Endothelial cell of umbilical vein (primary cell): ENCODE results near the gene CYP1A2. TPM values are rescaled to one million over a fixed set of nuclear protein-coding genes. Genes with fewer than 3 reads are reported as not detected.

Source experiments
- BruUV-seq: library from RNA; stranded (reverse); fragments of 400-500 nt; replicated peaks from 2 replicates; lab custom pipeline; 2021; lab: Mats Ljungman, UMichigan
- CTCF ChIA-PET: fragments of 300-600, 350-600 bp; sonication (Branson Sonifier 250); formaldehyde crosslinking; loops from one replicate; lab custom pipeline; 2021; ENCODE audit warnings: antibody characterized with exemption, inconsistent platforms; lab: Charles Lee
- POLR2A ChIA-PET: fragments of 300-600, 350-600 bp; sonication (Branson Sonifier 250); formaldehyde crosslinking; loops from one replicate; lab custom pipeline; 2021; ENCODE audit warnings: antibody characterized with exemption, inconsistent platforms; lab: Charles Lee
- DNase-seq: peaks from one replicate; pipeline ENCODE4 v3.0.0-alpha.2; 2011; ENCODE audit warnings: low read depth, low spot score
- FAIRE-seq: peaks from 2 replicates; lab custom pipeline; 2011; peaks lifted over from hg19 to GRCh38; lab: Jason Lieb, UNC
- H2AFZ ChIP-seq: 2 replicates; pipeline ENCODE4 v1.6.0; 2012; ENCODE audit warnings: low read depth, low read length, control low read depth, inconsistent platforms
- H3K27ac ChIP-seq: 2 replicates; pipeline ENCODE4 v1.5.1; 2011; ENCODE audit warnings: low read depth, mild to moderate bottlenecking, control low read depth, low read length, moderate library complexity; ENCODE audit not compliant: insufficient read depth
- H3K27me3 ChIP-seq, 2 experiments: 2 replicates each; pipeline versions ENCODE4 v1.6.0 to v1.6.1; 2011; ENCODE audit warnings: low read length in 2 of 2, mixed read lengths in 1 of 2; ENCODE audit not compliant: control insufficient read depth in 2 of 2, insufficient read depth in 2 of 2
- H3K36me3 ChIP-seq, 2 experiments: 2 replicates in 1 of 2; 3 replicates in 1 of 2; pipeline ENCODE4 v1.5.1; 2011; ENCODE audit warnings: low read length in 2 of 2, mild to moderate bottlenecking in 1 of 2, moderate library complexity in 1 of 2; ENCODE audit not compliant: control insufficient read depth in 2 of 2, insufficient read depth in 2 of 2; ENCODE audit errors: extremely low read depth in 1 of 2
- H3K4me1 ChIP-seq: 3 replicates; pipeline ENCODE4 v1.5.1; 2011; ENCODE audit warnings: mild to moderate bottlenecking, low read length; ENCODE audit not compliant: control insufficient read depth, insufficient read depth; ENCODE audit errors: extremely low read depth
- H3K4me2 ChIP-seq: 2 replicates; pipeline ENCODE4 v1.6.1; 2011; ENCODE audit warnings: low read length, control low read depth, mixed read lengths; ENCODE audit not compliant: insufficient read depth
- H3K4me3 ChIP-seq, 3 experiments: fragments of 200-600 bp in 1 of 3; sonication (generic), shearing (Covaris generic) in 1 of 3; replicated peaks in 1 of 3; 2 replicates each; pipeline ENCODE4 v1.5.1; 2011 to 2016; ENCODE audit warnings: control low read depth in 3 of 3, low read length in 3 of 3, mild to moderate bottlenecking in 2 of 3, inconsistent platforms in 1 of 3, low read depth in 1 of 3, moderate library complexity in 1 of 3; ENCODE audit not compliant: insufficient read depth in 1 of 3
- H3K79me2 ChIP-seq: 2 replicates; pipeline ENCODE4 v1.6.0; 2012; ENCODE audit warnings: low read length, inconsistent platforms; ENCODE audit not compliant: control insufficient read depth, insufficient read depth
- H3K9ac ChIP-seq: replicated peaks from 2 replicates; pipeline ENCODE3; 2011; ENCODE audit warnings: low read length, control low read depth; ENCODE audit not compliant: insufficient read depth; ENCODE audit errors: extremely low read depth
- H3K9me1 ChIP-seq: replicated peaks from 3 replicates; pipeline ENCODE4 v1.6.0; 2011; ENCODE audit warnings: mild to moderate bottlenecking, low read length; ENCODE audit not compliant: control insufficient read depth, insufficient read depth; ENCODE audit errors: extremely low read depth
- H3K9me3 ChIP-seq: replicated peaks from 2 replicates; pipeline ENCODE4 v1.5.1; 2012; ENCODE audit warnings: low read length, inconsistent platforms; ENCODE audit not compliant: control insufficient read depth, insufficient read depth
- H4K20me1 ChIP-seq: replicated peaks from 2 replicates; pipeline ENCODE3; 2011; ENCODE audit warnings: mild to moderate bottlenecking, low read length; ENCODE audit not compliant: control insufficient read depth, insufficient read depth; ENCODE audit errors: extremely low read depth
- CTCF ChIP-seq, 2 donors: IDR thresholded peaks; 1 replicate in 1 of 2; 2 replicates in 1 of 2; pipeline ENCODE4 v1.5.1; 2011; ENCODE audit warnings: low read length in 2 of 2, mild to moderate bottlenecking in 2 of 2, moderate library complexity in 2 of 2, control low read depth in 1 of 2, inconsistent platforms in 1 of 2, low read depth in 1 of 2; ENCODE audit not compliant: insufficient read depth in 1 of 2; ENCODE audit errors: extremely low read depth in 1 of 2
- EZH2 ChIP-seq: IDR thresholded peaks from 2 replicates; pipeline ENCODE4 v1.6.1; 2012; ENCODE audit warnings: borderline replicate concordance, low read depth, mild to moderate bottlenecking, moderate library complexity, low read length, inconsistent platforms; ENCODE audit not compliant: severe bottlenecking
- FOS ChIP-seq: IDR thresholded peaks from 2 replicates; pipeline ENCODE4 v1.6.1; 2011; ENCODE audit warnings: mild to moderate bottlenecking, low read length, moderate library complexity, borderline replicate concordance; ENCODE audit not compliant: insufficient read depth
- GATA2 ChIP-seq: IDR thresholded peaks from 2 replicates; pipeline ENCODE4 v1.7.0; 2011; ENCODE audit warnings: low read depth, mild to moderate bottlenecking, moderate library complexity, mixed read lengths, low read length; ENCODE audit not compliant: insufficient read length, insufficient read depth
- POLR2A ChIP-seq: IDR thresholded peaks from 2 replicates; pipeline ENCODE4 v1.6.1; 2012; ENCODE audit warnings: low read depth, mild to moderate bottlenecking, control low read depth, low read length
- POLR2AphosphoS5 ChIP-seq: IDR thresholded peaks from 2 replicates; pipeline ENCODE4 v1.6.1; 2012; ENCODE audit warnings: low read depth, mild to moderate bottlenecking, control low read depth, low read length, moderate library complexity; ENCODE audit not compliant: insufficient read depth
- dilution Hi-C: fragments of 300-500 bp; cut with MboI; formaldehyde crosslinking; loops from one replicate; pipeline ENCODE4 v1.15.0; 2019; ENCODE audit warnings: low sequenced_read_pairs; ENCODE audit not compliant: extremely low pct_ligation_motif_present
- intact Hi-C: fragments of 100-400 bp; cut with micrococcal nuclease; formaldehyde crosslinking; loops from one replicate; pipeline ENCODE4 v1.10.0; 2022
- polyA plus RNA-seq, 4 experiments: library from polyadenylated mRNA; depleted of rRNA in 3 of 4; stranded (reverse) in 3 of 4; unstranded in 1 of 4; fragments of >200 nt; gene quantifications; 2 replicates each; pipeline versions ENCODE4 v1.2.1 to v1.2.3, GENCODE V29; 2011 to 2012; ENCODE audit warnings: missing spikeins in 1 of 4
- total RNA-seq: library from RNA; stranded (reverse); gene quantifications from 2 replicates; pipeline ENCODE4 v1.2.3, GENCODE V29; 2021
- TF ChIP-seq, protein P1 (sequence below): IDR thresholded peaks from 2 replicates; pipeline ENCODE4 v1.6.1; 2011; ENCODE audit not compliant: insufficient read depth, insufficient read length

CYP1A2 gene
- total and polyA plus RNA-seq, 2 donors (not counting 3 experiments of a cell fraction or from before 2014, with no cell fraction given), result not detected

DNA sequence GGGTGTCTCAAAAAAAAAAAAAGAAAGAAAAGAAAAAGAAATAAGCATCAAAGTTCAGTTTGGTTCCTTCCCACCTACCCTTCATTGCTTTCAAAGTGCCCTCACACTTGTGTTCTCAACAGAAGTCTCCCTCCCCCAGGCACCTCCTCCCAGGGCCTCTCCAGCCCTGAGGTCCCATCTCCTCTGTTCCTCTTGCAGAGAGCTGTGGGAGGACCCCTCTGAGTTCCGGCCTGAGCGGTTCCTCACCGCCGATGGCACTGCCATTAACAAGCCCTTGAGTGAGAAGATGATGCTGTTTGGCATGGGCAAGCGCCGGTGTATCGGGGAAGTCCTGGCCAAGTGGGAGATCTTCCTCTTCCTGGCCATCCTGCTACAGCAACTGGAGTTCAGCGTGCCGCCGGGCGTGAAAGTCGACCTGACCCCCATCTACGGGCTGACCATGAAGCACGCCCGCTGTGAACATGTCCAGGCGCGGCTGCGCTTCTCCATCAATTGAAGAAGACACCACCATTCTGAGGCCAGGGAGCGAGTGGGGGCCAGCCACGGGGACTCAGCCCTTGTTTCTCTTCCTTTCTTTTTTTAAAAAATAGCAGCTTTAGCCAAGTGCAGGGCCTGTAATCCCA is 6.1 kb downstream of the CYP1A2 start:
- POLR2A ChIA-PET, result no interaction called here
- TF ChIP-seq POLR2A, result no peak
- no peak for TF ChIP-seq EZH2
- no peak for TF ChIP-seq FOS
- TF ChIP-seq, protein P1, sequence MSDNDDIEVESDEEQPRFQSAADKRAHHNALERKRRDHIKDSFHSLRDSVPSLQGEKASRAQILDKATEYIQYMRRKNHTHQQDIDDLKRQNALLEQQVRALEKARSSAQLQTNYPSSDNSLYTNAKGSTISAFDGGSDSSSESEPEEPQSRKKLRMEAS, result no peak
- no peak for TF ChIP-seq GATA2
- no peak for TF ChIP-seq CTCF (IDR thresholded peaks at IDR 0.05; ENCODE audit: extremely low read depth in 1 of 2, insufficient read depth in 1 of 2, low read depth in 1 of 2, low read length in 2 of 2)
- no peak for TF ChIP-seq POLR2AphosphoS5
- Histone ChIP-seq H3K36me3 (no peaks in the 10 kb centered on the region), H3K4me1 (no peaks in the 10 kb centered on the region), H3K4me3 (no peak overlapping the region), H3K79me2 (no peaks in the 10 kb centered on the region), H3K27me3 (peaks cover 0 to 1% of the 10 kb centered on the region in 2 experiments), H3K4me2 (no peak overlapping the region), H3K9me1 (no peaks in the 10 kb centered on the region), H3K9me3 (no peaks in the 10 kb centered on the region), H3K27ac (no peak overlapping the region), H4K20me1 (no peaks in the 10 kb centered on the region), H3K9ac (no peak overlapping the region), H2AFZ (no peak overlapping the region)
- BruUV-seq, result no TSS peak
- intact Hi-C loops, result no loop called here
- FAIRE-seq (no peak), DNase-seq (no peak)
- CTCF ChIA-PET, result interaction anchor here (1.3 to 1.9 kb wide), 2 partner anchors 14 to 196 kb away, joined by 3 to 13 read pairs; no protein-coding TSS in a partner anchor
- dilution Hi-C loops, result loop anchor here (25.0 kb wide), 1 partner anchor 117 kb away; no protein-coding TSS in a partner anchor
